ACHN (cell line): ENCODE data around the gene CNTFR.
"Not testable (repeated sequence)": the region's sequence is repeated elsewhere in the genome, so short reads cannot be mapped to it uniquely, and the experiment has no call there.

ENCODE experiments used
- DNase-seq: peaks from one replicate; pipeline ENCODE4 v3.0.0-alpha.2; 2015
- in situ Hi-C: cut with HindIII; loops from 2 replicates; pipeline ENCODE4 v1.10.0; 2017; ENCODE audit warnings: low sequenced_read_pairs, low pct_ligation_motif_present, low pct_unique_long_range_greater_than_20kb

The CNTFR gene

DNA sequence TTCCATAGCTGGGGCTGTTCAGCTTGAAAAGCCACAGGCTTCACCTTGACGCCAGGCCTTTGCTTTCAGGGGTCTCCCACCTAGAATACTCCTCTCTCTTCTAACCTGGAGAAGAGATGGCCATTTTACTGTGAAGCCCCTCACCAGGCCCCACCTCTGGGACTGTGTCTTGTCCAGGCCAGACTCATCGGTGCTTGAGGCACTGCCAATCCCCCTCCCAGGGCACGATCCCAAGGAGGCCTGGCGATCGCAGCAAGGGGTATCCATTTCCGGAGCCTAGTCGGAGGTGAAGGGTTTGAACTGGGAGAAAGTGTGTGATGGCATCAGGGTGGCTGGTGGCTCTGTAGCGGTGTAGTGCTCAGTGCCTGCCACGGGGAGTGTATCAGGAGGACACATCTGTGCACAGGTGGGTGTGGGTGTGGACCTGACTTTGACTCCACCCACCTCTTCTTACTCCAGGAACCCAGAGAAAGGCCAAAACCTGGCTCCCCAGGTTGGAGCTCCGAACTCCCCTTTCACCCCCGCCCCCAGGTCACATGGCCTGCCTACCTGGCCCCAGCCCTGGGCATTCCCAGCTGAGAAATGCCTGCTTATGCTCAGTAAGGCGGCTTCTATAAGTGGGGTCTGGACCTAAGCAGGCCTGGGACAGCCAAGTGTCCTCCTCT, 39.4 kb downstream of the CNTFR start:
- in situ Hi-C loops = no loop called here

DNA sequence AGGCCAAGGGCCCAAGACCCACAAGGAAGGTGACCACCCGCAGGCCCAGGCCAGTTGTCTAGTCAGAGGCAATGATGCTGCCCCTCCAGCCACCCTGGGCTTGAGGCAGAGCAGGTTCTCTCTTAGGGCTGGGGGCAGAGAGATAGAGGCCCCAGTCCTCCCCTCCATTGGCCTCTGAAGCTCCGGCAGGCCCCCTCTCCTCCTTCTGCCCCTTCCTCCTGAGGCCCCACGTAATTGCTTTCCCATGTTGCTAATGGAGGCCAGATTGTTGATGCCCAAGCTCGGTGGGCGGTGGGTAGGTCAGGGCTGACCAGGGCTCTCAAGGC, 40.2 kb downstream of the CNTFR start:
- no peak for DNase-seq
- in situ Hi-C loops = no loop called here

More for the DNA sequence above, 39.4 kb downstream of the CNTFR start:
- DNase-seq = no peak

DNA sequence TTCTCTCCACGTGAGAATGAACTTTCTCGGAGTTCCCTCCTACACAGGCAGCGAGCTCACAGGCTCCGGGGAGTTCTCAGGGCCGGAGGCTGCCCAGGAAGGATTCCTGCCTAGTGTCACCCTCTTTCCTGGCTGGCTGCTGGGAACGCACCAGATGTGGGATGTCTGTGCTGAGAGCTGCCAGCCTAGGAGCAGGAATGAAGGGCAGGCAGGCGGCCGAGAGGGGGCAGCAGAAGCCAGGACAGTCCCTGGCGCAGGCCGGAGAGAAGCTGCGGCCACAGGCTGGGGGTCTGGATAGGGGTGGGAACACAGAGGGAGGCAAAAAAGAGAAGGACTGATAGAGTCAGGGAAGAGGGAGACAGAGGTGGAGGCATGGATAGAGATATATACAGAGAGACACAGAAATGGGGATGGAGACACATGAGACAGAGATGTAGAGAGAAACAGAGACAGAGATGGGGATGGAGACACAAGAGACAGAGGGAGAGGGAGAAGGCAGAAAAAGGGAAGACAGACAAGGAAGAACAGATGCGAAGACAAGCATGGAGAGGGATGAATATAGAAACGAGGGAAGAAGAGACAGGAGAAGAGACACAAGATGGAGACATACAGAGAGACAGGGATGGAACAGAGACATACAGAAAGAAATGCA, 41.4 kb downstream of the CNTFR start:
- peak; percentile 37 for DNase-seq
- in situ Hi-C loops = no loop called here

DNA sequence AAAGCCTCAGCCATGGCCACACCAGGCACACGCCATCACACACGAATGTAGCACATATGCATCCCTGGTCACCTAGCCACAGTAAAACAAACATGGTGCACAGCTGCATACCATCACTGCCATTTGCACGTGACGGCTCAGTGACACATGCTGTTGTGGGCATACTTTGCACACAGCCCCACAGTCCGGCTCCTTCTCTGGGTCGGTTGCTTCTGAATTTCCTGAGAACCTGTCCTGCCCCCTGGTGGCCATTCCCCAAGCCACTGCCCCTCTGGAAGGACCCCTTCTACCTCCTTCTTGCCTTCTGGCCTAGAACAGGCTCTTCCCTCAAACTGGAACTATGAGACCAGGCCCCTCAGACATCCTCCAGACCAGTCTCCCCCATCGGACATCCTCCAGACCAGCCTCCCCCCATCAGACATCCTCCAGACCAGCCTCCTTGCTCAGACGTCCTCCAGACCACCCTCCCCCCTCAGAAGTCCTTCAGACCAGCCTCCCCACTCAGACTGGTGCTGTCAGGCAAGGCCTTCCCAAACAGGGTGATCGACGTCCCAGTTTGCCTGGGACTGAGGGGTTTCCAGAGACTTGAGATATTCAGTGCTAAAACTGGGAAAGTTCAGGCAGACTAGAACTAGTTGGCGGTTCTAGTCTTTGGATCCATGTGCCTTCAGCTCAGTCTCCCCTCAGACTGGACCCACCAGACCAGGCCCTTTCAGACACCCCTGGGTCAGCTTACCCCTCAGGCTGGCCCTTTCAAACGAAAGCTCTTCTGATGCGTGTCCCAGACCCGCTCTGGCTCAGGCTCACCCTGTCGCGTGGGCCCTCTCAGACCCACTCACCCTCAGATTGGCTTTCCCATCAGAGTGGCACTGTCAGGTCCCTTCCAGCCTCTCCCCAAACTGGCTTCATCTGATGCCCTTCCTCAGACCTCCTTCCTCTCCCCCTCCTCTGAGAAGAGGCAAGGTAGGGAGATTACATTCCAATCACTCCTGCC, 42.4 kb downstream of the CNTFR start:
- in situ Hi-C loops = no loop called here
- peak; percentile 56 for DNase-seq

DNA sequence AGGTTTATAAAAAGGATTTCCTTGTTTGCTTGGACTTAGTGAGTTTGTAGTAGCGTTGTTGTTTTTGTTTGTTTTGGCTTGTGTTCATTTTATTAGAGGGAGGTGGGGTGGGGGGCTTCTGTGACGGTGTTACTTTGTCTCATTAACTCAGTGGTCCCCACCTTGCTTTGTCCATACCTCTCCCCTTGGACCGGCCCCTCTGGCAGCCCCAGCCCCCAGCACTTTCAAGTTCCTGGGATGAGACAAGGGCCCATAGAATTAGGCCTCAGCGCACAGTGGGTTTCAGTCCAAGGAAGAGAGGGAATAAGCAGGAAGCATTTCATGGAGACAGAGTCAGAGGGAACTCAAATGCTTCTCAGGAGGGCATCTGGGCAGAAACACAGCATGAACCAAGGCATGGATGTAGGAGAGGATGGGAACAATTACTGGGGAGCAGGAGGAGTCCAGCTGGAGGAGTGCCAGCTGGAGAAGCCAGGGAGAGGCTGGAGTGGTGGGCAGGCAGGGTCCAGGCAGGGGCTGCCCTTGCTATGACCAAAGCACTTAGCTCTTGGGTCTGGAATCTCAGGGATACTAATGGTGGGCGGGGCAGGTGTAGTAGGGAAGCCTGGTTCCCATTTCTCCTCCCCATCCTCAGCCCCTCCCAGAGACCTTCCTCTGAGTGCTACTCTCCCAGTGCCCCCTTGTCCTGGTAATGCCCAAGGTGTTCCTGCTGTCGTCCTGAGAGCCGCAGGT, 43.3 kb downstream of the CNTFR start:
- no peak for DNase-seq
- in situ Hi-C loops = no loop called here

DNA sequence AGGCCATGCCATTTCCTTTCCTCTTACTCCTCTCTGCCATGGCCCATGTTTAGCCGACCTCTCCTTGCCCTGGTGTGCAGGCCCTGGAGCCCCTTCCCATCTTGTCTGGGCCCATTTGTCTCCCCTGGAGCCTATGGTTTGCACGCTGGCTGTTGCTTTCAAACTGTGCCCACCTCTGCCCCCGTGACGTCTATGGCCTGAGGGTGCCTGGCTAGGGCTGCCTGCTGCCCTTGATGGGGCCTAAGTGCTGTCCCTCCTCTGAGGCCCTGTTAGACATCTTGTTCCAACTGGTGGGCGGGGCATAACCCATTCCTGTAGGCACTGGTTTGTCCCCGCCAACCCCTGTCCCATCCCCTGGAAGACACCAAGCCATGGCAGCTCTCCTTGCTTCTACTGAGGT, 44.0 kb downstream of the CNTFR start:
- DNase-seq = no peak
- in situ Hi-C loops = no loop called here

DNA sequence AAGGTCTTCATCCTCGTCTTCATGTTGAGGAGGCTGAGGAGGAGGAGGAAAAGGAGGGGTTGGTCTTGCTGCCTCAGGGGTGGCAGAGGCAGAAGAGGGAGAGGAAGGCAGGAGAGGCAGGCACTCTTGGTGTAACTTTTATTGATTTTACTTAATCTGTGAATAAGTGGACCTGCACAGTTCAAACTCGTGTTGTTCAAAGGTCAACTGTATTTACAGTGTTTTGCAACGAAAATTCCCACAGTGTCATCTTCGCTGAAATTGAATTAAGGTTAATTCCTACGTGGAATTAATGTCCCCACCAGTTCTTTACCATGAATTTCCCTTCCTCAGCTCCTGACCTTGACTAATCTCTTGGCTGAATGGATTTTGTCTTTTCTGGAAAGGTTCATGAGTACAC, 45.5 kb downstream of the CNTFR start:
- DNase-seq = no peak
- in situ Hi-C loops = no loop called here

DNA sequence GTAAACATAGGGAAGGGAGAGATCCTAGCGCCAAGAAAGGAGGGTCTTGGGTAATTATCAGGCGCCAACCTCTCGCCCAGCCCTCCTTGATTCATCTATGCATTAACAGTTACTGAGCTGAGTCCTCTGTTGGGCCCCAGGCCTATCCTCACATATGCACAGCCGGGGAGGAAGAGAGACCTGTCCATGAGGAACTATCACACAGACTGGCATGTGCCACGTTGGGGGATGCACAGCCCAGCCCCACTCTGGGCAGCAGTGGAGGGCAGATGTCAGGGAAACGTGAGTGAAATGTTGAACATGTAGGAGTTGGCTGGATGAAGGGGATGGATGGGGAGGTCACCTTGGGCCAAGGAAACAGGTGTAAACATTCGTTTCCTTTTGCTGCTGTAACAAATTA, 48.0 kb downstream of the CNTFR start:
- in situ Hi-C loops = no loop called here
- DNase-seq = no peak

DNA sequence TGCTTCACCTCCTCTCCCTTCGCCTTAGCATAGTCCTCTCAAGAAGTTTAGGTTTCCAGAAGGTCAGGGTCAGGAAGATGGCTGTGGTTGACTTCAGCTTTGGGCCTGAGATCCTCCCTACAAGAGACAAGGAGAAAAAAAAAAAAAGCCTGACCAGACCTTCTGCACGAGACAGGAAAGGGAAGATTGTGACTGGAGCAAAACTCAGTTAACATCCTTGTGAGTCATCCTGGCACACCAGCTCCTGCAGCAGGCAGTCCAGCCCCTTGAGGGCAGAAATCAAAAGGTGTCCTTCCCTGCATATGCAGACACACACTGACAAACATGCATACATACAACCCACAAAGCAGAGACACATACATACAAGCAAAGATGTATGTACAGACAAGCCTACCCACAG, 48.7 kb downstream of the CNTFR start:
- peak; percentile 51 for DNase-seq
- in situ Hi-C loops = no loop called here

DNA sequence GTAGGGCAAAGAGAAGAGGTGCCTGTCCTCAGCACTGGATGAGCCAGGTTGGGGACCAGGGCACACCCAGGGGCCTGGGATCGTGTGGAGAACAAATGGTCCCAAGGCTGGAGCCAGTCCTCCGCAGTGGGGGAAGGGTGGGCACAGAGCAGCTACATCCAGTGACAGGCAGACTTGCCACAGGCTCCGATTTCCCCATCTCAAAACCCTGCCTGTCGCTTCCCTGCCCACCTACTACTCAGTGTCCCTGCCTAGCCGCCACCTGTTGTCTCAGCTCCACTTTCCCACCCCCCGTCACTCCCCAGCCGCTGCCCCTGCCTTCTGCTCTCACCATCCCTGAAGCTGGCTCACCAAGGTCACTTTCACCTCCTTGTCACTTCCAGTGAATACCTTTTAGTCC, 52.8 kb downstream of the CNTFR start:
- in situ Hi-C loops = no loop called here
- no peak for DNase-seq

DNA sequence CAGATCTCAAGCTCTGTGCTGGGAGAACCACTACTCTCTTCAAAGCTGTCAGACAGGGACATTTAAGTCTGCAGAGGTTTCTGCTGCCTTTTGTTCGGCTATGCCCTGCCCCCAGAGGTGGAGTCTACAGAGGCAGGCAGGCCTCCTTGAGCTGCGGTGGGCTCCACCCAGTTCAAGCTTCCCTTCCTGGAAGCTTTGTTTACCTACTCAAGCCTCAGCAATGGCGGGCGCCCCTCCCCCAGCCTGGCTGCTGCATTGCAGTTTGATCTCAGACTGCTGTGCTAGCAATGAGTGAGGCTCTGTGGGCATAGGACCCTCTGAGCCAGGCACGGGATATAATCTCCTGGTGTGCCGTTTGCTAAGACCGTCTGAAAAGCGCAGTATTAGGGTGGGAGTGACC, 57.5 kb downstream of the CNTFR start:
- DNase-seq, in situ Hi-C loops: not testable (repeated sequence)

DNA sequence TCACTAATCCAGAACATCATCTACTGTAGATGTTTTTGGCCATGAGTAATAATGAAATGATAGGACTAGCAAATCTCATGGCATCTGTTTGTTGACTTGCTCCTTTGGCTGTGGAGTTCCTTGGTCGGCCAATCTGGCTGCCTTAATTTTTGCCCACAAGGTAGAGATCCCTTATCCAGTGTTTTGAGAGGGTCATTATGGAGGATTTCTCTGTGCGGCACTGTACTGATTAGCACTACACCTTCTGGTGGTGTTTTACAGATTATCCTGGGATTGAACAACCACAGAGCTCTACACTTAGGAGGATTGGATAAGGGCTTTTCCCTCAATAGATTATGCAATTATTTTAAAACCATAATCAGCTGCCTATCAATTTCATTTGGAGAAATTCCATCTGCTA, 63.5 kb downstream of the CNTFR start:
- in situ Hi-C loops = no loop called here
- no peak for DNase-seq

DNA sequence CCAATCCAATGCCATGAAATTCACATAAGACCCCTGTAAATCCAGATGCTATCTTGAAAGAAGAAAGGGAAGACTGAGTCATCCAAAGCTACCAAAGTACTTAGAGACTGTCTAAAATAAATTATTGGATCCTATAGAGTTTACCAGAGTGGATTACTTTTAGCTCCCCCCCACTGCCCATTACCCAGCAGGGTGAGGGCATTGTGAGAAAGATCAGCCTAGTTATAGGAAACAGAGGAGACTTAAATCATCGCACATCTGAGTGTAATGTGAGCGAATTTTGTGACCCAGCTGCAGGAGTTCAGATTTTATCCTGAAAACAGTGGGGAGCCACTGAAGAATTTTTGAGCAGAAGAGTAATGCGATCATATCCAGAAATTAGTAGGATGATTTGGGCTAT, 65.2 kb downstream of the CNTFR start:
- in situ Hi-C loops = no loop called here

DNA sequence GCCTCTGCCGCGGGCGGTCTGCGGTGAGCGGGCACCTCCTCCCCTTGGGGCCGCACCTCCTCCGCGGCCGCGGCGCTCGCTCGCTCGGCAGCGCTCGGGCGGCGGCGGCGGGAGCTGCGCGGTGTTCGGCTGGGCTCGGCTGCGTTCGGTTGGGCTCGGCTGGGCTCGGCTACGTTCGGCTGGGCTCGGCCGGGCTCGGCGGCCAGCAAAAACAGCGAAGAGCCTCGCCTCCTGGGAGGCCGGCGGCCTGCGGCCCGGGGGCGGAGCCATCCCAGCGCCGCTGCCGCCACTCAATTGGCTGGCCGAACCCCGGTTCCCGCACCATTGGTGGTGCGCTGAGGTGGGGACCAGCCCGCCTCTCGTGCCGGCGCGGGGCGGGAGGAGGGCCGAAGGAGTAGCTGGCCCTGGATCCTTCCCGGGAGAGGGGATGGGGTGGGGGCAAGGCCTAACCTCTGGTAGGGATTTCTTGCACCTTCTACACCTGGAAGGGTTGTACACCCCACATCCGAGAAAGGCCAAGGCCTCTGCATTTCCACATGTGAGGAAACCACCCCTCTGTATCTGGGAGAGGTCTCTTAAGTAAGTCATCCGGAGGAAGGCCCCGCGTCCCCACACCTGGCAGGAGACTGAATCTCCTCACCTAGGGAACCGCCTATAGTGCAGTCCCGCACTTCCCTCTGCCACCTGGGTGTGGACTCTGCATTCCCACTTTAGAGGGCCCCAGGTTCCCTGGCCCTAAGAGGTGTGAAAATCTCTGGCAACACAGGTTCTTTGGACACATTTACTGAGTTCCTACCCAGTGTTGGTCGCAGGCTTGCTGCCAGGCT, 66.3 kb downstream of the CNTFR start, which contains the start of gene ENHO:
Gene ENHO, minus strand, starts transcription at position 20 of the 827 bp plus-strand sequence. CDS start 1,295 bp downstream, outside the sequence.
- peak; percentile 85 for DNase-seq
- in situ Hi-C loops = no loop called here

More for the DNA sequence above, 65.2 kb downstream of the CNTFR start:
- DNase-seq = no peak

DNA sequence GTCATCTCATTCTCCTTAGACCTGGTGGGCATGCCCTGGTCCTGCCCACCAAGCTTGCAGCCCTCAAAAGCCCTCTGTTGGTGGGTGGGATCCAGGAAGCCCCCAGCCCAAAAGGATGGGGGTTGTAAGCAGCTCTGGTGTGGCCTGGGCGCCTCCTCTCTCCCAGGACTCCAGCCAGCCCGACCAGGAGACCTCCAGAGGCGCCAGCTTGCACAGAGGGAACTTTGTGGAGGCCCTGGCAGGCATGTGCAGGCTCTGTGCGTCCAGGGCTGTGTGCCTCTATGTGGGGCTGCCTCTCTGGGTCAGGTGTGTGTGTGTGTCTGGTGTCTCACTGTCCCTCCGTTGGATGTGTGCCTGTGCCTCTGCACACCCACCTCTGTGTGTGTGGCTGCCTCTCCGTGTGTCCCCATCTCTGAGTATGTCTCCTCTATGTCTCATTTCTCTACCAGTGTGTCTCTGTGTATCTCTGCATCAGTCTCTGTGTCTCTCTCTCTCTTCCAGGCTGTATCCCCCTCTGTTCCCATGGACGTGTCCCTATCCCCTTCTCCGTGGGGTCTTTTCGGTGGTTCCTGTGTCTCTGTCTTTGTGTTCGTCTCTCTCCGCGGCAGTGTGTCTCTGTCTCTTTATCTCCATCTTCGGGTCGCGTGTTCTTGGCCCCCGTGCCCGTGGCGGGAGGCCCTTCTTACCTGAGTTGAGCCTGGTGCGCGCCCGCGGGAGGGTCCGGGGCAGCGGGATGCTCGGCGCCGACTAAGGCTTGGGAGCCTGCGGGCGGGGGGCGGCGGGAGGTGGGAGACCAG, 67.2 kb downstream of the CNTFR start:
- DNase-seq = no peak
- in situ Hi-C loops = no loop called here

DNA sequence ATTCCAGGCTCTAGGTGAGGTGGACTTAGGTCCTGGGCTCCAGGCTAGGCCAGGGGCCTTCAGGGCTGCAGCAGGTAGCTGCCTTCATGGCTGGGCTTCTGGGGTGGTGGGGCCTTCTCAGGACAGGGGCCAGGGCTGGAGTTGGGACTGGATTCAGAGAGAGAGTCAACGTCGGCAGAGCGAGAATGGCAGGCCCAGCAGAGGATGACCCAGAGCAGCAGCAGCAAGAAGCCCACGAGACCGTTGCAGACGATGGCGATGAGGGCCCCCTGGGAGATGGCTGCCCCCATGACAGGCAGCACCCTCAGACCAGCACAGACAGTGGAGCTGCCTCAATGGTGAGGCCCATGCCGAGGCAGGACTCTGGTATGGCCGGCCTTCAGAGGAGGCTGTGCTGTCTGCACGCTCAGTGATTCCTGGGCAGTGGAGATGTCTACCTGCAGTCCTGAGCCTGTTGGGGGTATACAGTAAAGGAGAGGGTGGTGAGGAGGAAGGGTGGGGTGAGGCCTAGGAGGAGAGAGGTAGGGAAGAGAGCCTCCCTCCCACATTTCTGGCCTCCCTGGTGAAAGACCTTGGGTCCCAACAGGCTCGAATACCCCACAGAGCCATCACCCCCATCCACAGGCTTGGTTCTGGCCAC, 68.0 kb downstream of the CNTFR start:
- DNase-seq = no peak
- in situ Hi-C loops = no loop called here
